HG03280 (cell line): ENCODE results near the gene SLC6A6.

ENCODE experiments used
- ATAC-seq: cut with Tn5 transposase; IDR thresholded peaks from one replicate; pipeline ENCODE4 v1.9.1; 2021; ENCODE audit warnings: mild to moderate bottlenecking, moderate library complexity; ENCODE audit not compliant: unreplicated experiment

SLC6A6 gene

GRCh38 chr3:14481018-14481645, 78.7 kb downstream of the SLC6A6 start:
- ATAC-seq: no peak

- ATAC-seq: no peak
These were observed 79.2 kb downstream of the SLC6A6 start for GRCh38 chr3:14481646-14482036.

- no peak for ATAC-seq
These were observed 79.9 kb downstream of the SLC6A6 start for GRCh38 chr3:14482271-14482721.

- ATAC-seq: no peak
These were observed 80.9 kb downstream of the SLC6A6 start for GRCh38 chr3:14483286-14483685.

GRCh38 chr3:14484741-14485140, 82.3 kb downstream of the SLC6A6 start:
- no peak for ATAC-seq

GRCh38 chr3:14485981-14486380, 83.6 kb downstream of the SLC6A6 start:
- no peak for ATAC-seq

GRCh38 chr3:14486460-14486859, 84.1 kb downstream of the SLC6A6 start:
- ATAC-seq: no peak

GRCh38 chr3:14487086-14487485, 84.7 kb downstream of the SLC6A6 start:
- no peak for ATAC-seq

GRCh38 chr3:14487821-14488220, 85.4 kb downstream of the SLC6A6 start:
- no peak for ATAC-seq

GRCh38 chr3:14488286-14489041, 86.1 kb downstream of the SLC6A6 start:
- no peak for ATAC-seq

GRCh38 chr3:14489641-14490040, 87.2 kb downstream of the SLC6A6 start:
- ATAC-seq: no peak

GRCh38 chr3:14490255-14490654, 87.8 kb downstream of the SLC6A6 start:
- no peak for ATAC-seq

- ATAC-seq: no peak
These were observed 88.4 kb downstream of the SLC6A6 start for GRCh38 chr3:14490831-14491230.

GRCh38 chr3:14491396-14492190, 89.2 kb downstream of the SLC6A6 start:
- no peak for ATAC-seq

- ATAC-seq: no peak
These were observed 90.8 kb downstream of the SLC6A6 start for GRCh38 chr3:14492948-14493881.

- no peak for ATAC-seq
These were observed 92.0 kb downstream of the SLC6A6 start for GRCh38 chr3:14494279-14494972.

GRCh38 chr3:14494973-14495300, 92.5 kb downstream of the SLC6A6 start:
- ATAC-seq: no peak

GRCh38 chr3:14496351-14496750, 93.9 kb downstream of the SLC6A6 start:
- no peak for ATAC-seq

- ATAC-seq: no peak
These were observed 94.9 kb downstream of the SLC6A6 start for GRCh38 chr3:14497321-14497720.

GRCh38 chr3:14502472-14502871, 100.1 kb downstream of the SLC6A6 start:
- no peak for ATAC-seq
